Small intestine (tissue), 7 donors: Measurements from ENCODE around the gene SLC25A11. TPM values are rescaled to one million over a fixed set of nuclear protein-coding genes. Genes with fewer than 3 reads are reported as not detected.

Experiments used
- DNase-seq, 2 donors: peaks; one replicate each; pipeline versions ENCODE4 v3.0.0 to v3.0.0-alpha.2; 2013
- FAIRE-seq: peaks from 2 replicates; lab custom pipeline; 2012; peaks lifted over from hg19 to GRCh38; lab: Jason Lieb, UNC
- H3K27ac ChIP-seq, 3 donors: one replicate each; pipeline ENCODE4 v1.5.1; 2013; ENCODE audit warnings: low read length in 2 of 3, mild to moderate bottlenecking in 2 of 3, control low read depth in 1 of 3, inconsistent platforms in 1 of 3, low read depth in 1 of 3, moderate library complexity in 1 of 3
- H3K27me3 ChIP-seq, 3 donors: one replicate each; pipeline ENCODE4 v1.6.1; 2013; ENCODE audit warnings: low read length in 3 of 3, inconsistent platforms in 1 of 3; ENCODE audit not compliant: control insufficient read depth in 3 of 3, insufficient read depth in 3 of 3
- H3K36me3 ChIP-seq, 3 donors: one replicate each; pipeline ENCODE4 v1.6.1; 2013; ENCODE audit warnings: low read length in 3 of 3, inconsistent platforms in 1 of 3, low read depth in 1 of 3, mild to moderate bottlenecking in 1 of 3, moderate library complexity in 1 of 3; ENCODE audit not compliant: control insufficient read depth in 3 of 3, insufficient read depth in 2 of 3
- H3K4me1 ChIP-seq, 3 donors: one replicate each; pipeline ENCODE4 v1.6.1; 2013; ENCODE audit warnings: low read length in 2 of 3, inconsistent platforms in 1 of 3, low read depth in 1 of 3, mild to moderate bottlenecking in 1 of 3, moderate library complexity in 1 of 3; ENCODE audit not compliant: control insufficient read depth in 3 of 3, insufficient read depth in 2 of 3
- H3K4me3 ChIP-seq, 3 donors: one replicate each; pipeline ENCODE4 v1.5.1; 2013; ENCODE audit warnings: low read length in 3 of 3, control low read depth in 1 of 3, inconsistent platforms in 1 of 3, low read depth in 1 of 3, mild to moderate bottlenecking in 1 of 3, moderate library complexity in 1 of 3
- H3K9me3 ChIP-seq, 2 donors: one replicate each; pipeline ENCODE4 v1.6.1; 2013; ENCODE audit warnings: low read depth in 1 of 2, low read length in 1 of 2; ENCODE audit not compliant: control insufficient read depth in 2 of 2, insufficient read depth in 1 of 2
- WGBS, 3 donors: extraction: QIAGEN DNeasy Blood & Tissue Kit; methylation state at CpG; one replicate each; pipeline ENCODE4 v1.1.7; 2013; 5-methylcytosine and 5-hydroxymethylcytosine counted together
- polyA plus RNA-seq, 4 donors: library from polyadenylated mRNA; stranded (reverse) in 3 of 4; unstranded in 1 of 4; fragments of 200-250 nt in 3 of 4; fragments of 120-200 nt in 1 of 4; gene quantifications; one replicate each; pipeline versions ENCODE4 v1.2.1 to v1.2.3, GENCODE V29; 2013
- donor health status: healthy with polysubstance abuse.
- donor health status: control.
- donor health status: control.
- donor health status: Bipolar disorder and iron deficiency.
- donor health status: healthy.

The SLC25A11 gene
- polyA plus RNA-seq, 4 donors = 46.1 to 79.2 (median 60.8) TPM

DNA sequence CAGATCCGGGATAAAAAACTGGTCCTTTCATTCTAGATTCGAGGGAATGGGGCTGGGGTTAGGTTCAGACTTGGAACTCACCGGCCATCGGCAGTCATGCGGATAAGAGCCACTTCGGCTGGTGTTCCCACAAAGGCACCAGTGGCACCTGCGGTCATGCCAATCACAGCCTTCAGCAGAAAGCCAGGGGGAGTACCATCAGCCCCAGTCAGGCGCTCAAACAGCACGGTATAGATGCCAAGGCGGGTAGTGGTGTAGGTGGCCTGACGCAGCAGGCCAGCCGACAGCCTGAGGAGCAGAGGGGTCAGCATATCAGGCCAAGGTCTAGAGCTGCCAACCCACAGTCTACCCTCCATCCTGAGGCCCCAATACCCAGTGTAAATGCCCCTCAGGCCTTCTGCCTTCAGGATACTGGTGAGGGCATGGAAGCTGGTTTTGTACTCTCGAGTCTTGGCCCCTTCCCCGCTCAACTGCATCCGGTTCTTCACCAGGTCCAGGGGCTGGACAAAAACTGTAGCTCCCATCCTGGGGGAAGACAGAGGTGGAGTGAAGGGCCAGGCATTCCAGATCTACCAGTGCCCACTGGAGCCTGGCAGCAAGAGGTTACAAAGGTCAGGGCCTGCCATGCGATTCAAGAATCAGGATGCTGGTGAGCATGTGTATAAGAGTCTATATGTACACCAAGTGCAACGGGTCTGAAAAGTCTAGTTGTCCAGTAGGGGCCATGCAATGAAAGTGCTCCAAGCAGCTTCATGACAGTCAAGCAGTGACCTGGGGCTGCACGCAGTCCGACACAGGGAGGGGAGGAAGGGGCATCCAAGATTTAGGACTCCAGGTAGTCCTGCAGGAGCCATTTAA is 929 bp downstream of the SLC25A11 start:
- DNase-seq (peak; percentile 19 to 29), FAIRE-seq (no peak)
- 23 to 56% (median 41%) methylated on average over 18 to 19 of the region's 19 CpGs for WGBS, 3 donors
- H3K27me3 ChIP-seq = no peaks in the 10 kb centered on the region
- peaks cover 4 to 26% (median 11%) of the 10 kb centered on the region in 3 donors for H3K4me1 ChIP-seq
- peak overlapping the region; percentile 64 to 97 (median 92) for H3K4me3 ChIP-seq
- peaks cover 2 to 60% (median 12%) of the 10 kb centered on the region in 3 donors for H3K36me3 ChIP-seq
- no peaks in the 10 kb centered on the region for H3K9me3 ChIP-seq
- H3K27ac ChIP-seq = peak overlapping the region; percentile 87 to 96 (median 93)

GRCh38 chr17:4938069-4938491 is 1.8 kb downstream of the SLC25A11 start:
- 91 to 97% (median 95%) methylated on average over 11 of the region's 11 CpGs for WGBS, 3 donors
- no peak for FAIRE-seq
- Histone ChIP-seq H3K27me3 (no peaks in the 10 kb centered on the region), H3K27ac (no peak overlapping the region), H3K4me1 (peaks cover 3 to 27% (median 12%) of the 10 kb centered on the region in 3 donors), H3K9me3 (no peaks in the 10 kb centered on the region), H3K4me3 (peak overlapping the region in 1 of 3 donors; percentile 92), H3K36me3 (peaks cover 2 to 53% (median 8%) of the 10 kb centered on the region in 3 donors)
- no peak for DNase-seq

- H3K9me3 ChIP-seq = no peaks in the 10 kb centered on the region
- H3K27me3 ChIP-seq = no peaks in the 10 kb centered on the region
- H3K4me1 ChIP-seq = peaks cover 3 to 27% (median 12%) of the 10 kb centered on the region in 3 donors
- H3K27ac ChIP-seq = no peak overlapping the region
- no peak for FAIRE-seq
- DNase-seq = no peak
- no peak overlapping the region for H3K4me3 ChIP-seq
- 93 to 95% (median 95%) methylated on average over 15 to 16 of the region's 16 CpGs for WGBS, 3 donors
- peaks cover 2 to 53% (median 6%) of the 10 kb centered on the region in 3 donors for H3K36me3 ChIP-seq
Measured at GRCh38 chr17:4937553-4937952, 2.3 kb downstream of the SLC25A11 start.

- peaks cover 3 to 20% (median 11%) of the 10 kb centered on the region in 3 donors for H3K4me1 ChIP-seq
- DNase-seq (no peak), FAIRE-seq (no peak)
- H3K4me3 ChIP-seq = no peak overlapping the region
- no peaks in the 10 kb centered on the region for H3K9me3 ChIP-seq
- peaks cover 2 to 48% (median 3%) of the 10 kb centered on the region in 3 donors for H3K36me3 ChIP-seq
- no peak overlapping the region for H3K27ac ChIP-seq
- WGBS, 3 donors = 87 to 89% (median 87%) methylated on average over 3 of the region's 3 CpGs
- H3K27me3 ChIP-seq = no peaks in the 10 kb centered on the region
Measured at GRCh38 chr17:4936436-4936835, 3.4 kb downstream of the SLC25A11 start.

- FAIRE-seq (no peak), DNase-seq (no peak)
- peaks cover 3 to 17% (median 7%) of the 10 kb centered on the region in 3 donors for H3K4me1 ChIP-seq
- no peaks in the 10 kb centered on the region for H3K9me3 ChIP-seq
- no peak overlapping the region for H3K27ac ChIP-seq
- no peak overlapping the region for H3K4me3 ChIP-seq
- H3K36me3 ChIP-seq = peaks cover 2 to 50% (median 3%) of the 10 kb centered on the region in 3 donors
- H3K27me3 ChIP-seq = no peaks in the 10 kb centered on the region
Measured at GRCh38 chr17:4935650-4936049, 4.2 kb downstream of the SLC25A11 start.

- DNase-seq (peak in 1 of 2 donors; percentile 23), FAIRE-seq (no peak)
Measured at GRCh38 chr17:4934173-4934979, 5.5 kb downstream of the SLC25A11 start.

GRCh38 chr17:4933646-4934045 is 6.2 kb downstream of the SLC25A11 start:
- no peak overlapping the region for H3K4me3 ChIP-seq
- no peaks in the 10 kb centered on the region for H3K9me3 ChIP-seq
- H3K27ac ChIP-seq = no peak overlapping the region
- no peaks in the 10 kb centered on the region for H3K27me3 ChIP-seq
- FAIRE-seq = no peak
- H3K4me1 ChIP-seq = peaks cover under 1 to 12% (median 7%) of the 10 kb centered on the region in 3 donors
- WGBS, 3 donors = 74 to 76% (median 76%) methylated on average over 14 to 16 of the region's 16 CpGs
- peaks cover 2 to 48% (median 3%) of the 10 kb centered on the region in 3 donors for H3K36me3 ChIP-seq
- no peak for DNase-seq

More at GRCh38 chr17:4934173-4934979, 5.5 kb downstream of the SLC25A11 start:
- H3K4me1 ChIP-seq = peaks cover 3 to 17% (median 7%) of the 10 kb centered on the region in 3 donors
- no peak overlapping the region for H3K27ac ChIP-seq
- 32 to 48% (median 39%) methylated on average over 14 of the region's 14 CpGs for WGBS, 3 donors
- H3K27me3 ChIP-seq = no peaks in the 10 kb centered on the region
- no peaks in the 10 kb centered on the region for H3K9me3 ChIP-seq
- no peak overlapping the region for H3K4me3 ChIP-seq
- H3K36me3 ChIP-seq = peaks cover 2 to 50% (median 3%) of the 10 kb centered on the region in 3 donors

- WGBS, 3 donors = 91 to 94% (median 94%) methylated on average over 12 of the region's 12 CpGs
- H3K4me3 ChIP-seq = no peak overlapping the region
- H3K27ac ChIP-seq = no peak overlapping the region
- H3K27me3 ChIP-seq = no peaks in the 10 kb centered on the region
- no peak for FAIRE-seq
- peaks cover 0 to 7% (median 5%) of the 10 kb centered on the region in 3 donors for H3K4me1 ChIP-seq
- DNase-seq = no peak
- peaks cover 2 to 40% (median 3%) of the 10 kb centered on the region in 3 donors for H3K36me3 ChIP-seq
- no peaks in the 10 kb centered on the region for H3K9me3 ChIP-seq
Measured at GRCh38 chr17:4932756-4933155, 7.1 kb downstream of the SLC25A11 start.
